Measurements from ENCODE around the gene NPHP1. TPM values are rescaled to one million over a fixed set of nuclear protein-coding genes. Genes with fewer than 3 reads are reported as not detected.
"Not testable (repeated sequence)": the region's sequence is repeated elsewhere in the genome, so short reads cannot be mapped to it uniquely, and the experiment has no call there.

The NPHP1 gene
- total and polyA plus RNA-seq, 5 experiments from 2014 or later: 0.40 to 1.6 (median 0.96) TPM

- POLR2A ChIA-PET: no interaction called here
- Mint-ChIP-seq H3K4me3 (no peak overlapping the region), H3K36me3 (peaks cover 0 to 11% (median 0%) of the 10 kb centered on the region in 3 donors), H3K4me1 (peaks cover 0 to 9% (median 5%) of the 10 kb centered on the region in 4 donors), H3K9me3 (peaks cover 0 to 10% (median 0%) of the 10 kb centered on the region in 9 donors), H3K27ac (no peak overlapping the region), H3K27me3 (peaks cover 20 to 63% (median 43%) of the 10 kb centered on the region in 5 donors)
- ATAC-seq (no peak), DNase-seq (no peak)
Measured at GRCh38 chr2:110103061-110103961, 101.5 kb downstream of the NPHP1 start.

- Mint-ChIP-seq H3K9me3 (peaks cover 0 to 7% (median 0%) of the 10 kb centered on the region in 9 donors), H3K36me3 (peaks cover 0 to 7% (median 0%) of the 10 kb centered on the region in 3 donors), H3K27me3 (peaks cover 18 to 52% (median 31%) of the 10 kb centered on the region in 5 donors), H3K4me1 (peaks cover 0 to 9% (median 5%) of the 10 kb centered on the region in 4 donors), H3K27ac (peak overlapping the region in 2 of 10 donors; percentile 53), H3K4me3 (no peak overlapping the region)
- POLR2A ChIA-PET: no interaction called here
- no peak for ATAC-seq
- no peak for DNase-seq
Measured at GRCh38 chr2:110101901-110102803, 102.7 kb downstream of the NPHP1 start.

GRCh38 chr2:110101280-110101844 lies 103.5 kb downstream of the NPHP1 start:
- no peak for DNase-seq
- Mint-ChIP-seq H3K36me3 (peaks cover 0 to 4% (median 0%) of the 10 kb centered on the region in 3 donors), H3K9me3 (peaks cover 0 to 3% (median 0%) of the 10 kb centered on the region in 9 donors), H3K27me3 (peaks cover 16 to 44% (median 31%) of the 10 kb centered on the region in 5 donors), H3K4me1 (peaks cover 0 to 9% (median 5%) of the 10 kb centered on the region in 4 donors), H3K4me3 (no peak overlapping the region), H3K27ac (no peak overlapping the region)
- no peak for ATAC-seq
- POLR2A ChIA-PET: no interaction called here

- peaks cover 14 to 41% (median 28%) of the 10 kb centered on the region in 5 donors for H3K27me3 Mint-ChIP-seq
- H3K9me3 Mint-ChIP-seq, POLR2A ChIA-PET, DNase-seq, ATAC-seq, H3K4me3 Mint-ChIP-seq, H3K4me1 Mint-ChIP-seq, H3K36me3 Mint-ChIP-seq, H3K27ac Mint-ChIP-seq: not testable (repeated sequence)
Measured at GRCh38 chr2:110100880-110101279, 103.9 kb downstream of the NPHP1 start.

- H3K9me3 Mint-ChIP-seq: peaks cover 0 to 3% (median 0%) of the 10 kb centered on the region in 9 donors
- POLR2A ChIA-PET: no interaction called here
- H3K36me3 Mint-ChIP-seq: no peaks in the 10 kb centered on the region
- H3K27me3 Mint-ChIP-seq: peaks cover 13 to 38% (median 28%) of the 10 kb centered on the region in 5 donors
- DNase-seq: no peak
- no peak for ATAC-seq
- H3K4me1 Mint-ChIP-seq: peaks cover 0 to 9% (median 5%) of the 10 kb centered on the region in 4 donors
- no peak overlapping the region for H3K4me3 Mint-ChIP-seq
- no peak overlapping the region for H3K27ac Mint-ChIP-seq
Measured at GRCh38 chr2:110100480-110100879, 104.3 kb downstream of the NPHP1 start.

GRCh38 chr2:110099471-110100225 lies 105.2 kb downstream of the NPHP1 start:
- ATAC-seq (no peak), DNase-seq (no peak)
- Mint-ChIP-seq H3K4me3 (no peak overlapping the region), H3K4me1 (peaks cover 0 to 9% (median 5%) of the 10 kb centered on the region in 4 donors), H3K27me3 (peaks cover 8 to 30% (median 20%) of the 10 kb centered on the region in 5 donors), H3K27ac (no peak overlapping the region), H3K9me3 (peaks cover 0 to 2% (median 0%) of the 10 kb centered on the region in 9 donors), H3K36me3 (no peaks in the 10 kb centered on the region)
- POLR2A ChIA-PET: no interaction called here

- H3K27me3 Mint-ChIP-seq: peaks cover 2 to 23% (median 15%) of the 10 kb centered on the region in 5 donors
- no peak for ATAC-seq
- no peak overlapping the region for H3K27ac Mint-ChIP-seq
- no peak for DNase-seq
- no peaks in the 10 kb centered on the region for H3K9me3 Mint-ChIP-seq
- H3K4me3 Mint-ChIP-seq: no peak overlapping the region
- H3K4me1 Mint-ChIP-seq: peaks cover 0 to 9% (median 5%) of the 10 kb centered on the region in 4 donors
- no peaks in the 10 kb centered on the region for H3K36me3 Mint-ChIP-seq
- POLR2A ChIA-PET: no interaction called here
Measured at GRCh38 chr2:110099038-110099425, 105.8 kb downstream of the NPHP1 start.

- H3K4me3 Mint-ChIP-seq: no peak overlapping the region
- peaks cover 1 to 12% (median 9%) of the 10 kb centered on the region in 5 donors for H3K27me3 Mint-ChIP-seq
- ATAC-seq: no peak
- H3K9me3 Mint-ChIP-seq: no peaks in the 10 kb centered on the region
- POLR2A ChIA-PET: no interaction called here
- H3K4me1 Mint-ChIP-seq: peaks cover 0 to 9% (median 5%) of the 10 kb centered on the region in 4 donors
- DNase-seq: no peak
- H3K27ac Mint-ChIP-seq: no peak overlapping the region
- H3K36me3 Mint-ChIP-seq: no peaks in the 10 kb centered on the region
Measured at GRCh38 chr2:110097506-110098220, 107.2 kb downstream of the NPHP1 start.

GRCh38 chr2:110095994-110096633 lies 108.7 kb downstream of the NPHP1 start:
- H3K4me3 Mint-ChIP-seq: no peak overlapping the region
- no peaks in the 10 kb centered on the region for H3K36me3 Mint-ChIP-seq
- peaks cover 0 to 4% (median 0%) of the 10 kb centered on the region in 5 donors for H3K27me3 Mint-ChIP-seq
- H3K4me1 Mint-ChIP-seq: peaks cover 0 to under 1% (median 0%) of the 10 kb centered on the region in 4 donors
- DNase-seq (peak in 1 of 10 donors; percentile 6), ATAC-seq (no peak)
- POLR2A ChIA-PET: no interaction called here
- peak overlapping the region in 1 of 10 donors; percentile 51 for H3K27ac Mint-ChIP-seq
- no peaks in the 10 kb centered on the region for H3K9me3 Mint-ChIP-seq

- H3K36me3 Mint-ChIP-seq, ATAC-seq, H3K4me1 Mint-ChIP-seq, H3K9me3 Mint-ChIP-seq, H3K27me3 Mint-ChIP-seq, H3K4me3 Mint-ChIP-seq, POLR2A ChIA-PET, DNase-seq: not testable (repeated sequence)
- H3K27ac Mint-ChIP-seq: peak overlapping the region in 1 of 10 donors; percentile 49
Measured at GRCh38 chr2:110094884-110095534, 109.8 kb downstream of the NPHP1 start.

GRCh38 chr2:110093924-110094323 lies 110.9 kb downstream of the NPHP1 start:
- ATAC-seq, H3K4me1 Mint-ChIP-seq, DNase-seq, H3K4me3 Mint-ChIP-seq, H3K27ac Mint-ChIP-seq, H3K27me3 Mint-ChIP-seq, H3K36me3 Mint-ChIP-seq, H3K9me3 Mint-ChIP-seq, POLR2A ChIA-PET: not testable (repeated sequence)

Measured in naive thymus-derived CD8-positive, alpha-beta T cell (primary cell).